Measurements from ENCODE around the gene GPR151.
A peak's percentile ranks its signal among the peaks of the same experiment; 100 is the strongest.
"Not testable (repeated sequence)": the region's sequence is repeated elsewhere in the genome, so short reads cannot be mapped to it uniquely, and the experiment has no call there.

The GPR151 gene

GRCh38 chr5:146516151-146516475 is at the start of gene GPR151:
Gene GPR151 (minus strand): TSS chr5:146516190. CDS start chr5:146516113, 77 bp downstream.
- DNase-seq = no peak

GRCh38 chr5:146564007-146564762 is 48.2 kb upstream of the GPR151 start:
- no peak for DNase-seq

GRCh38 chr5:146562461-146562860 is 46.5 kb upstream of the GPR151 start:
- DNase-seq = no peak

GRCh38 chr5:146561711-146562110 is 45.7 kb upstream of the GPR151 start:
- no peak for DNase-seq

- DNase-seq = peak in 1 of 2 experiments; percentile 45
These were observed 44.3 kb upstream of the GPR151 start for GRCh38 chr5:146560205-146560812.

- not testable (repeated sequence) for DNase-seq
These were observed 40.9 kb upstream of the GPR151 start for GRCh38 chr5:146556884-146557283.

GRCh38 chr5:146553446-146553845 is 37.5 kb upstream of the GPR151 start:
- DNase-seq = no peak

- no peak for DNase-seq
These were observed 33.6 kb upstream of the GPR151 start for GRCh38 chr5:146549615-146550014.

- no peak for DNase-seq
These were observed 32.9 kb upstream of the GPR151 start for GRCh38 chr5:146548781-146549449.

GRCh38 chr5:146544232-146544631 is 28.2 kb upstream of the GPR151 start:
- DNase-seq = no peak

- DNase-seq = peak; percentile 39 to 73
These were observed 26.2 kb upstream of the GPR151 start for GRCh38 chr5:146541958-146542849.

GRCh38 chr5:146540414-146540813 is 24.4 kb upstream of the GPR151 start:
- DNase-seq = no peak

- no peak for DNase-seq
These were observed 24.0 kb upstream of the GPR151 start for GRCh38 chr5:146539973-146540372.

GRCh38 chr5:146538432-146538831 is 22.4 kb upstream of the GPR151 start:
- no peak for DNase-seq

GRCh38 chr5:146533882-146534281 is 17.9 kb upstream of the GPR151 start:
- DNase-seq = no peak

- peak; percentile 30 to 65 for DNase-seq
These were observed 17.4 kb upstream of the GPR151 start for GRCh38 chr5:146533260-146533857.

GRCh38 chr5:146529984-146530383 is 14.0 kb upstream of the GPR151 start:
- DNase-seq = no peak

- no peak for DNase-seq
These were observed 12.2 kb upstream of the GPR151 start for GRCh38 chr5:146528236-146528635.

GRCh38 chr5:146527785-146528184 is 11.8 kb upstream of the GPR151 start:
- DNase-seq = no peak

GRCh38 chr5:146523698-146524097 is 7.7 kb upstream of the GPR151 start:
- no peak for DNase-seq

- DNase-seq = no peak
These were observed 5.6 kb upstream of the GPR151 start for GRCh38 chr5:146521403-146522106.

GRCh38 chr5:146520731-146521130 is 4.7 kb upstream of the GPR151 start:
- DNase-seq = no peak

Measured in SW 1271 (cell line).